ENCODE results near the gene TSPAN13.

- TF ChIP-seq CTCF (IDR thresholded peaks at IDR 0.05) (no peak), OVOL2 (CRISPR knock-in tag; IDR thresholded peaks at IDR 0.05; ENCODE audit: borderline replicate concordance) (no peak), RELA (CRISPR knock-in tag; IDR thresholded peaks at IDR 0.05; ENCODE audit: borderline replicate concordance) (no peak), NR3C1 (CRISPR knock-in tag; conservative IDR thresholded peaks at IDR 0.05; ENCODE audit: low read depth) (no peak), SP1 (CRISPR knock-in tag; conservative IDR thresholded peaks at IDR 0.05) (no peak)
- TF ChIP-seq, protein P1, sequence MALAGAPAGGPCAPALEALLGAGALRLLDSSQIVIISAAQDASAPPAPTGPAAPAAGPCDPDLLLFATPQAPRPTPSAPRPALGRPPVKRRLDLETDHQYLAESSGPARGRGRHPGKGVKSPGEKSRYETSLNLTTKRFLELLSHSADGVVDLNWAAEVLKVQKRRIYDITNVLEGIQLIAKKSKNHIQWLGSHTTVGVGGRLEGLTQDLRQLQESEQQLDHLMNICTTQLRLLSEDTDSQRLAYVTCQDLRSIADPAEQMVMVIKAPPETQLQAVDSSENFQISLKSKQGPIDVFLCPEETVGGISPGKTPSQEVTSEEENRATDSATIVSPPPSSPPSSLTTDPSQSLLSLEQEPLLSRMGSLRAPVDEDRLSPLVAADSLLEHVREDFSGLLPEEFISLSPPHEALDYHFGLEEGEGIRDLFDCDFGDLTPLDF (CRISPR knock-in tag; IDR thresholded peaks at IDR 0.05), result no peak
Measured at GRCh38 chr7:16786257-16786656, 32.7 kb downstream of the TSPAN13 start.

All from WTC11 (cell line).